Measurements from ENCODE around the gene SH3RF3. TPM values are rescaled to one million over a fixed set of nuclear protein-coding genes. Genes with fewer than 3 reads are reported as not detected.

The SH3RF3 gene
- total and polyA plus RNA-seq, 2 donors (not counting 1 experiment from before 2014, with no cell fraction given) = 8.3 to 10.1 TPM

GRCh38 chr2:109206569-109207146 lies 77.7 kb downstream of the SH3RF3 start:
- H3K9ac ChIP-seq (ENCODE audit: insufficient read depth, low read length) = no peak overlapping the region
- H3K9me3 ChIP-seq (ENCODE audit: control insufficient read depth, insufficient read depth, low read depth, low read length) = no peaks in the 10 kb centered on the region
- no peak overlapping the region for H3K4me2 ChIP-seq (ENCODE audit: extremely low read depth, insufficient read depth, low read length)
- TF ChIP-seq, protein P1, sequence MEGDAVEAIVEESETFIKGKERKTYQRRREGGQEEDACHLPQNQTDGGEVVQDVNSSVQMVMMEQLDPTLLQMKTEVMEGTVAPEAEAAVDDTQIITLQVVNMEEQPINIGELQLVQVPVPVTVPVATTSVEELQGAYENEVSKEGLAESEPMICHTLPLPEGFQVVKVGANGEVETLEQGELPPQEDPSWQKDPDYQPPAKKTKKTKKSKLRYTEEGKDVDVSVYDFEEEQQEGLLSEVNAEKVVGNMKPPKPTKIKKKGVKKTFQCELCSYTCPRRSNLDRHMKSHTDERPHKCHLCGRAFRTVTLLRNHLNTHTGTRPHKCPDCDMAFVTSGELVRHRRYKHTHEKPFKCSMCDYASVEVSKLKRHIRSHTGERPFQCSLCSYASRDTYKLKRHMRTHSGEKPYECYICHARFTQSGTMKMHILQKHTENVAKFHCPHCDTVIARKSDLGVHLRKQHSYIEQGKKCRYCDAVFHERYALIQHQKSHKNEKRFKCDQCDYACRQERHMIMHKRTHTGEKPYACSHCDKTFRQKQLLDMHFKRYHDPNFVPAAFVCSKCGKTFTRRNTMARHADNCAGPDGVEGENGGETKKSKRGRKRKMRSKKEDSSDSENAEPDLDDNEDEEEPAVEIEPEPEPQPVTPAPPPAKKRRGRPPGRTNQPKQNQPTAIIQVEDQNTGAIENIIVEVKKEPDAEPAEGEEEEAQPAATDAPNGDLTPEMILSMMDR (conservative IDR thresholded peaks at IDR 0.05 in 1 of 2, IDR thresholded peaks at IDR 0.05 in 1 of 2; ENCODE audit: low read depth in 1 of 2, low read length in 2 of 2) = no peak
- no peak for TF ChIP-seq EZH2 (IDR thresholded peaks at IDR 0.05; ENCODE audit: low read length, missing control alignments)
- H2AFZ ChIP-seq (ENCODE audit: low read length) = no peak overlapping the region
- DNase-seq (ENCODE audit: low read depth in 2 of 2) = no peak
- peaks cover 23% of the 10 kb centered on the region for H3K4me1 ChIP-seq (ENCODE audit: control insufficient read depth, extremely low read depth, insufficient read depth, low read length)
- H3K27ac ChIP-seq (ENCODE audit: insufficient read depth, low read length) = no peak overlapping the region
- peaks cover 55% of the 10 kb centered on the region for H3K79me2 ChIP-seq (ENCODE audit: control insufficient read depth, insufficient read depth, low read length)
- no peaks in the 10 kb centered on the region for H3K27me3 ChIP-seq (ENCODE audit: control insufficient read depth, insufficient read depth, low read length)
- H4K20me1 ChIP-seq (ENCODE audit: control insufficient read depth, extremely low read depth, insufficient read depth, low read length) = no peaks in the 10 kb centered on the region
- H3K4me3 ChIP-seq (replicated peaks in 1 of 4; ENCODE audit: control extremely low read depth in 1 of 4, insufficient read depth in 1 of 4, low read depth in 3 of 4, low read length in 4 of 4) = no peak overlapping the region
- H3K36me3 ChIP-seq (ENCODE audit: control insufficient read depth, insufficient read depth, low read length) = no peaks in the 10 kb centered on the region

- no peak for DNase-seq (ENCODE audit: low read depth in 2 of 2)
- H3K36me3 ChIP-seq (ENCODE audit: control insufficient read depth, insufficient read depth, low read length) = no peaks in the 10 kb centered on the region
- H3K4me2 ChIP-seq (ENCODE audit: extremely low read depth, insufficient read depth, low read length) = no peak overlapping the region
- no peaks in the 10 kb centered on the region for H3K27me3 ChIP-seq (ENCODE audit: control insufficient read depth, insufficient read depth, low read length)
- no peaks in the 10 kb centered on the region for H4K20me1 ChIP-seq (ENCODE audit: control insufficient read depth, extremely low read depth, insufficient read depth, low read length)
- no peak overlapping the region for H3K27ac ChIP-seq (ENCODE audit: insufficient read depth, low read length)
- H2AFZ ChIP-seq (ENCODE audit: low read length) = no peak overlapping the region
- no peak for TF ChIP-seq EZH2 (IDR thresholded peaks at IDR 0.05; ENCODE audit: low read length, missing control alignments)
- TF ChIP-seq, protein P1 (conservative IDR thresholded peaks at IDR 0.05 in 1 of 2, IDR thresholded peaks at IDR 0.05 in 1 of 2; ENCODE audit: low read depth in 1 of 2, low read length in 2 of 2) = no peak
- no peak overlapping the region for H3K9ac ChIP-seq (ENCODE audit: insufficient read depth, low read length)
- H3K4me3 ChIP-seq (replicated peaks in 1 of 4; ENCODE audit: control extremely low read depth in 1 of 4, insufficient read depth in 1 of 4, low read depth in 3 of 4, low read length in 4 of 4) = no peak overlapping the region
- peaks cover 54% of the 10 kb centered on the region for H3K79me2 ChIP-seq (ENCODE audit: control insufficient read depth, insufficient read depth, low read length)
- H3K9me3 ChIP-seq (ENCODE audit: control insufficient read depth, insufficient read depth, low read depth, low read length) = no peaks in the 10 kb centered on the region
- peaks cover 23% of the 10 kb centered on the region for H3K4me1 ChIP-seq (ENCODE audit: control insufficient read depth, extremely low read depth, insufficient read depth, low read length)
Measured at GRCh38 chr2:109207176-109207575, 78.2 kb downstream of the SH3RF3 start.

GRCh38 chr2:109208071-109208950 lies 79.3 kb downstream of the SH3RF3 start:
- peak; percentile 37 to 51 for DNase-seq (ENCODE audit: low read depth in 2 of 2)
- no peaks in the 10 kb centered on the region for H4K20me1 ChIP-seq (ENCODE audit: control insufficient read depth, extremely low read depth, insufficient read depth, low read length)

More at GRCh38 chr2:109208071-109208950, 79.3 kb downstream of the SH3RF3 start:
- Histone ChIP-seq H2AFZ (ENCODE audit: low read length) (no peak overlapping the region), H3K4me1 (ENCODE audit: control insufficient read depth, extremely low read depth, insufficient read depth, low read length) (peaks cover 27% of the 10 kb centered on the region), H3K9me3 (ENCODE audit: control insufficient read depth, insufficient read depth, low read depth, low read length) (no peaks in the 10 kb centered on the region), H3K4me3 (replicated peaks in 1 of 4; ENCODE audit: control extremely low read depth in 1 of 4, insufficient read depth in 1 of 4, low read depth in 3 of 4, low read length in 4 of 4) (no peak overlapping the region), H3K79me2 (ENCODE audit: control insufficient read depth, insufficient read depth, low read length) (peaks cover 57% of the 10 kb centered on the region), H3K27me3 (ENCODE audit: control insufficient read depth, insufficient read depth, low read length) (no peaks in the 10 kb centered on the region), H3K4me2 (ENCODE audit: extremely low read depth, insufficient read depth, low read length) (no peak overlapping the region), H3K9ac (ENCODE audit: insufficient read depth, low read length) (no peak overlapping the region), H3K27ac (ENCODE audit: insufficient read depth, low read length) (peak overlapping the region; percentile 69), H3K36me3 (ENCODE audit: control insufficient read depth, insufficient read depth, low read length) (no peaks in the 10 kb centered on the region)
- TF ChIP-seq, protein P1 (conservative IDR thresholded peaks at IDR 0.05 in 1 of 2, IDR thresholded peaks at IDR 0.05 in 1 of 2; ENCODE audit: low read depth in 1 of 2, low read length in 2 of 2) = no peak
- TF ChIP-seq EZH2 (IDR thresholded peaks at IDR 0.05; ENCODE audit: low read length, missing control alignments) = no peak

Data from fibroblast of lung (primary cell).